GM23248 (cell line): ENCODE results near the gene SSTR5.

ENCODE experiments used
- EZH2 ChIP-seq: fragments of 200-600 bp; sonication (generic); IDR thresholded peaks from 2 replicates; pipeline ENCODE4 v1.6.1; 2018; ENCODE audit warnings: antibody characterized with exemption, mild to moderate bottlenecking; ENCODE audit not compliant: insufficient read depth, poor library complexity, severe bottlenecking
- EZH2phosphoT487 ChIP-seq: fragments of 200-600 bp; sonication (generic); IDR thresholded peaks from 2 replicates; pipeline ENCODE4 v1.6.1; 2018; ENCODE audit warnings: antibody characterized with exemption, moderate library complexity, mild to moderate bottlenecking, low read depth; ENCODE audit not compliant: insufficient read depth

GRCh38 chr16:1089822-1090619 is 17.5 kb downstream of the SSTR5 start:
- TF ChIP-seq EZH2 (no peak), EZH2phosphoT487 (no peak)
